HG02852 (cell line): ENCODE measurements around the gene LIMCH1.

Experiments
- ATAC-seq: cut with Tn5 transposase; IDR thresholded peaks from one replicate; pipeline ENCODE4 v1.9.1; 2021; ENCODE audit warnings: mild to moderate bottlenecking, moderate library complexity; ENCODE audit not compliant: unreplicated experiment

Gene LIMCH1

GRCh38 chr4:41528512-41529205 is 9.3 kb upstream of the LIMCH1 start:
- ATAC-seq = no peak

- no peak for ATAC-seq
Observed at GRCh38 chr4:41530741-41531140, 7.2 kb upstream of the LIMCH1 start.

DNA sequence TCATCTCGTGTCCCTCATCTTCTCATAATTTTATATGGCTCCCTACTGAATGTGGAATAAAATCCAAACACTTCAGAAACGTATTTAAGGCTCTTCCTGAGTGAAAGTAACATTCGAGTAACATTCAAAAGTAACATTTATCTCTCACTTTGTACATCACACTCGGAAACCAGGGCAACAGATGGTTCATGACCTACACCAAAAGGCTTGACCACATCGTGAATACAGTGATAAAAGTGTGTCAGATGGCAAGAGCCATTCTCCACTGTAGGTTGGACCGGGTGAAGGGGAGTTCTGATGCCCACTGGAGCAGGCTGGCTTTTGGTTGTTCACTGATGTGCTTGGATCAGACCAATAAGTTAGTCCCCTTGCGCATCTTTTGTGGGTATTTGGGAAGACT is 5.6 kb upstream of the LIMCH1 start:
- no peak for ATAC-seq

- no peak for ATAC-seq
Observed at GRCh38 chr4:41532882-41533281, 5.1 kb upstream of the LIMCH1 start.

DNA sequence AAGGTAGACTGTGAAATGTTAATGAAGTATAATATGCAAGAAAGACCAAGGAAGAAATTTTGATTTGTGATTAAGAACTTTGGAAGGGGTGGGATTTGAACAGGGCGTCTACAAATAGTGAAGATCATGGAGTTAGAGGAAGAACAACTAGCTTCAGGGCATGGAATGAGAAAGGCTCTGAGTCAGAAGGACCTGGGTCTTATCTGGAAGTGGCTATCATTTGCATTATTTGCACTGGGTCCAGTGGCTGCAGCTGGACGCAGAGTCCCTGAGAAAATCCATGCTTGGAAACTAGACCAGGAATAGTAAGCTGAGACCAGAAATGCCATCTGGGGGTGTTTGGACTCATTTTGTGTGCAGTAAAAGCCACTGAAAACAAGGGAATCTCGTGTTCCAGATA is 4.3 kb upstream of the LIMCH1 start:
- ATAC-seq = no peak

GRCh38 chr4:41534404-41534803 is 3.6 kb upstream of the LIMCH1 start:
- ATAC-seq = no peak

DNA sequence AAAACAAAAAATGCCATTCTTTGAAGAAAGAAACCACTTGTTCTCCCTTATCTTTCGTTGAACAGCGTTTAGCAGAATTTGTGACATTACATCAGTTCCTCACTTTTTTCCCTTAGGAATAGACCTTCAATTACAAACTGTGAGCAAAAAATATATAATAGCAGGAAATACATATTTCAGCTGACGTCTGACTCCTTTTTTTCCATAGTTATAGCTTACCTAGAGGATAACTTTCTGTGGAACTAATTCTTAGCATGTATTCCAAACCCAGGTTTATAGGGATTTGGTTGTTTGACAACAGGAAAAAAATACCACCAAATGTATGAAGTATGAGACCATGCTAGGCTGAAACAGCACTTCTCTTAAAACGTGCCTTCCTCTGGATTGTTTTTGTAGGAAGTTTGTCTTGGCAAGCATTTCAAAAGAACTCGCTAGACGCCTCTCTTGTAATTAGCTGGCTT is 2.0 kb upstream of the LIMCH1 start:
- ATAC-seq = no peak

DNA sequence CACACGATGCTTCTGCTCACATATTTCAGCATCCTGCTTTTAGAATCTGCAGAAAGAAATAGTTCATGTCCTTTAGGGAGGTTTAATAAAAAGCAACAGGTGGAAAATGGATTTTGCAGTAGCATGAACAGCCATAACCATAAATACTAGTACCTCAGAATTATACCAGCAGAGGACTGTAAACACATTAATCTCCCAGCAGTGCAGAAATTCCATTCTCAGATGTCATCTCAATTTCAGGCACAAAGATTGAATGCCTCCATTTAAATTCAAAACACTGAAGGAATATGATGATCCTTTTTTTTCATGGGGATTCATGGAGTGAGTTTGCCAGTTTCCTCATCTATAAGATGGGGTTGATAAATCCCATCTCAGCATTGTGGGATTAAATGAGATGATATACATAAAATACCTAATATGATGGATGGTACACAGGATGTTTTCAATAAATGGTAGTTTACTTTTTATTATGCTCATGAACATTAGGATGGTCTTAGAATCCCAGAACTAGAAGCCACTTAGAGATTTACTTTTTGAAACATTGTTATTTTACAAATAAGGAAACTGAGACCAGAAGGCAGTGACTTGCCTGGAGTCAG is 566 bp upstream of the LIMCH1 start:
- ATAC-seq = no peak

DNA sequence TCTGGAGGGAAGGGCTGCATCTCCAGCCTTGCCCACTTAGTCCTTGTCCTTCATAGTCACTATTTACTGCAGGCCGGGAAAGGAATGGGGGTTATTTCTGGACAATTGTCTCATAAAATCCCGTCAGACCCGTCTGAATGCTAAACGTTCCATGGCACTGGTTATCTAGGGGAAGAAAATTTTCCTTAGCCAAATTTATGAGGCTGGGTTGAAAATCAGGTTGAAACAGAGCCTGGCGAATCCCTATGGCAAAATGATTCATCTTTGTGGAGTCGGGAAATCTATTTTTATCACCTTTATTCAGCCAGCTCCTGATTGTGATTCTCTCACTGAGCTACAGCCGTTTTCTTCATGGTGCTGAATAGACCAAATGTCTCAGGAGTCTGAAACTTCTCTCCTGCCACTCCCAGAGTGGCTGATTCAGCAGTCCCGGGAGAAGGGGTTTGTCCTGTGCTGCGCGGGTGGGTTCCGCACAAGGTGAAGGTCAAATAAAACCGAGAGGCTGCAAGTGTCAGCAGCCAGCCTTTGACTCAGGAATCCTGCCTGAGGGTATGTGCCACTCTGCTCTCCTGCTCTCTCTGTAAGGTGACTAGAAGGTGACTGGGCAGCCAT is 1.0 kb downstream of the LIMCH1 start:
- ATAC-seq = no peak

DNA sequence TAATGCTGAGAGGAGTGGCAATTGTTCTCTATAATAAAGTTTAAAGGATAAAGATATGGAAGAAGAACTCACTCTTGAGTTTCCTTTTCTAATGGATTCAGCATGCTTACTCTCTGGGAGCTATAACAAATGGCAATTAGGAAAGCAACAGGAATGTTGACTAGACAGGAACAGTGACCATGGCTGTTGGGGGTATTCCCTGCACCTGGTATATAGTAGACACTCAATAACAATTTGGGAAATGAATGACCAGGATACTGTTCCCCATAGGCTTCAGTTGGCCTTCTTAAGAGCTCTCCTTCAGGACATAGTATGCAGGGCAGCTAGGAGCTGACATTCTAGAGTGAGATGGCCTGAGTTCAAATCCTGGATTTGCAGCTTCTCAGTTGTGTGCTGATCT is 1.8 kb downstream of the LIMCH1 start:
- ATAC-seq = no peak

DNA sequence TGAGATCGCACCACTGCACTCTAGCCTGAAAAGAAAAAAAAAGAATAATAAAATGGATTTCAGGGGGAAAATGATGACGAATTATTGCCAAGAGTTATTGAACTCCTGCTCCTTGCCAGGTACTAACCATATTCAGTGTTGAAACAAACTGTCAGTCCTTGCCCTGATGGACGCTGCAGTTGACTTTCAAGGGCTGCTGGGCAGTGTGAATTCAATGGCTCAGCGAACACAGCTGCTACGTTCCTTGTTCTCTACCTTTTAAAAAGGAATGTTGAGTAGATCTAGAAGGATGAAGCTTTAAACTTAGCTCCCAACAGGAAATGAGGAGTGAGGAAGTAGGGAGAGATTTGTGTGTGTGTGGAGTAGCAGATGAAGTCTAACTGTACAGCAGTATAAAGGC is 2.7 kb downstream of the LIMCH1 start:
- no peak for ATAC-seq

- ATAC-seq = no peak
Observed at GRCh38 chr4:41541687-41542094, 3.7 kb downstream of the LIMCH1 start.

GRCh38 chr4:41542526-41543275 is 4.7 kb downstream of the LIMCH1 start:
- ATAC-seq = no peak

- no peak for ATAC-seq
Observed at GRCh38 chr4:41545238-41545637, 7.3 kb downstream of the LIMCH1 start.

GRCh38 chr4:41546638-41547037 is 8.7 kb downstream of the LIMCH1 start:
- no peak for ATAC-seq

GRCh38 chr4:41548305-41548880 is 10.4 kb downstream of the LIMCH1 start:
- ATAC-seq = no peak

DNA sequence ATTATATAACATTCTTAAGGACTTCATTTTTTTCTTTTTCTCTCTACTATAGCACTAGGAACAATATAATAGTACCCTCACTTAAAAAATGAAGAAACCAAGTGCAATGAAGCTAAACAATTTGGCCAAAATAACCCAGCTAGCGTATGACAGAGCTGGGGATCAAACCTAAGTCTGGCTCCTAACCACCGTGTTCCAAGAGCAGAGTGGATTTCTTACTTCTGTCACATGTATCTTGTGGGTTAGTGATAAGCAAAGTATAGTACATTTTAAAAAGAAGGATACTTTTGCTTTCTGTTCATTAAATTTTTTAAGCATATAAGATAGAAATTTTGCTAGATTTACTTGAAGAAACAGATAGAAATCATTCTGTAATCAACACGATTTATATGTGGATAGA is 11.5 kb downstream of the LIMCH1 start:
- no peak for ATAC-seq

DNA sequence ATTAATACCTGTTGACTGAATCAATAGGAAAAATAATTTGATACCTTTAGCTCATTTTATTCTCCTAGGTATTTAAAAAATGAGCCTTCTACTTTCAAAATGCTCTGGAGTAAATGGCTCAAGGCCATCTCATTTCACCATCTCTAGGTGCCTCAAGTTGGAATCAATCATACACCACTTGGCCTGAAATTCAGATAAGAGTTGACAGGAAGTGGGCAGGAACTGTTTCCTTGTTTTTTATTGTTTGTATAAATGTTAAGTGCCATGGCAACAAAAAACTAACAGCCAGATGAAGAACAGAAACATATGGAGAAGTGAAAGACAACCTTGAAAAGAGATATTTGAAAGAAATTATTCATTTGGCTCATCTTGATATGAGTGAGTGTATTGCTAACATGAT is 12.4 kb downstream of the LIMCH1 start:
- ATAC-seq = no peak

- ATAC-seq = no peak
Observed at GRCh38 chr4:41551536-41551935, 13.6 kb downstream of the LIMCH1 start.

GRCh38 chr4:41554905-41555304 is 16.9 kb downstream of the LIMCH1 start:
- ATAC-seq = no peak

GRCh38 chr4:41556526-41556925 is 18.6 kb downstream of the LIMCH1 start:
- ATAC-seq = no peak
